ENCODE data around the gene ASB16.
"Not testable (repeated sequence)": the region's sequence is repeated elsewhere in the genome, so short reads cannot be mapped to it uniquely, and the experiment has no call there.

The ASB16 gene

GRCh38 chr17:44123356-44124117, 47.0 kb upstream of the ASB16 start, which contains the start of gene HDAC5:
Gene HDAC5 (minus strand): TSS chr17:44123641. CDS start chr17:44117515, 6,126 bp downstream.
- Histone ChIP-seq H3K36me3 (ENCODE audit: insufficient read depth) (no peaks in the 10 kb centered on the region), H3K4me2 (peak within 1 kb of the TSS; percentile 98), H3K9ac (peak within 1 kb of the TSS; percentile 80), H3K4me3 (IDR thresholded peaks at IDR 0.05; ENCODE audit: insufficient read depth, low read depth, low read length) (no peak within 1 kb of the TSS), H3K27ac (peak within 1 kb of the TSS; percentile 65), H3K79me2 (ENCODE audit: insufficient read depth, low read depth) (peaks cover 37% of the 10 kb centered on the region), H2AFZ (ENCODE audit: low read depth) (peak within 1 kb of the TSS; percentile 92), H3K27me3 (ENCODE audit: insufficient read depth, low read depth) (no peaks in the 10 kb centered on the region), H3K4me1 (ENCODE audit: low read depth, poor library complexity, severe bottlenecking) (peaks cover 24% of the 10 kb centered on the region), H4K20me1 (ENCODE audit: insufficient read depth) (no peaks in the 10 kb centered on the region)
- peak; percentile 81 for TF ChIP-seq CTCF (conservative IDR thresholded peaks at IDR 0.05; ENCODE audit: low read depth, low read length)

- Histone ChIP-seq H3K4me2 (peak overlapping the region; percentile 55), H3K79me2 (ENCODE audit: insufficient read depth, low read depth) (peaks cover 37% of the 10 kb centered on the region), H3K36me3 (ENCODE audit: insufficient read depth) (no peaks in the 10 kb centered on the region), H3K9ac (peak overlapping the region; percentile 80; the same call in 1 of the 2 replicates), H3K4me3 (IDR thresholded peaks at IDR 0.05; ENCODE audit: insufficient read depth, low read depth, low read length) (no peak overlapping the region), H4K20me1 (ENCODE audit: insufficient read depth) (no peaks in the 10 kb centered on the region), H2AFZ (ENCODE audit: low read depth) (peak overlapping the region; percentile 92), H3K4me1 (ENCODE audit: low read depth, poor library complexity, severe bottlenecking) (peaks cover 24% of the 10 kb centered on the region), H3K27ac (peak overlapping the region; percentile 65), H3K27me3 (ENCODE audit: insufficient read depth, low read depth) (no peaks in the 10 kb centered on the region)
- TF ChIP-seq CTCF (conservative IDR thresholded peaks at IDR 0.05; ENCODE audit: low read depth, low read length) = no peak
These were observed 46.4 kb upstream of the ASB16 start for GRCh38 chr17:44124118-44124438.

GRCh38 chr17:44128383-44128782, 42.1 kb upstream of the ASB16 start:
- TF ChIP-seq CTCF (conservative IDR thresholded peaks at IDR 0.05; ENCODE audit: low read depth, low read length) = no peak
- Histone ChIP-seq H2AFZ (ENCODE audit: low read depth) (no peak overlapping the region), H3K27ac (no peak overlapping the region), H3K4me3 (IDR thresholded peaks at IDR 0.05; ENCODE audit: insufficient read depth, low read depth, low read length) (no peak overlapping the region), H3K36me3 (ENCODE audit: insufficient read depth) (no peaks in the 10 kb centered on the region), H3K4me1 (ENCODE audit: low read depth, poor library complexity, severe bottlenecking) (peaks cover 26% of the 10 kb centered on the region), H3K79me2 (ENCODE audit: insufficient read depth, low read depth) (no peaks in the 10 kb centered on the region), H3K9ac (no peak overlapping the region), H3K4me2 (no peak overlapping the region), H4K20me1 (ENCODE audit: insufficient read depth) (no peaks in the 10 kb centered on the region), H3K27me3 (ENCODE audit: insufficient read depth, low read depth) (no peaks in the 10 kb centered on the region)

GRCh38 chr17:44130693-44131349, 39.7 kb upstream of the ASB16 start:
- H3K36me3 ChIP-seq (ENCODE audit: insufficient read depth) = no peaks in the 10 kb centered on the region
- TF ChIP-seq CTCF (conservative IDR thresholded peaks at IDR 0.05; ENCODE audit: low read depth, low read length) = no peak
- H4K20me1 ChIP-seq (ENCODE audit: insufficient read depth) = no peaks in the 10 kb centered on the region
- H3K4me1 ChIP-seq (ENCODE audit: low read depth, poor library complexity, severe bottlenecking) = peaks cover 17% of the 10 kb centered on the region
- H3K4me2 ChIP-seq = no peak overlapping the region
- no peaks in the 10 kb centered on the region for H3K79me2 ChIP-seq (ENCODE audit: insufficient read depth, low read depth)
- no peak overlapping the region for H3K27ac ChIP-seq
- H3K9ac ChIP-seq = no peak overlapping the region
- H3K4me3 ChIP-seq (IDR thresholded peaks at IDR 0.05; ENCODE audit: insufficient read depth, low read depth, low read length) = no peak overlapping the region
- no peaks in the 10 kb centered on the region for H3K27me3 ChIP-seq (ENCODE audit: insufficient read depth, low read depth)
- no peak overlapping the region for H2AFZ ChIP-seq (ENCODE audit: low read depth)

- not testable (repeated sequence) for H3K4me3 ChIP-seq (IDR thresholded peaks at IDR 0.05; ENCODE audit: insufficient read depth, low read depth, low read length); H3K36me3 ChIP-seq (ENCODE audit: insufficient read depth); H3K27ac ChIP-seq; H3K9ac ChIP-seq; H4K20me1 ChIP-seq (ENCODE audit: insufficient read depth); H3K79me2 ChIP-seq (ENCODE audit: insufficient read depth, low read depth); H3K27me3 ChIP-seq (ENCODE audit: insufficient read depth, low read depth); H3K4me2 ChIP-seq; H2AFZ ChIP-seq (ENCODE audit: low read depth)
- peaks cover 17% of the 10 kb centered on the region for H3K4me1 ChIP-seq (ENCODE audit: low read depth, poor library complexity, severe bottlenecking)
These were observed 39.1 kb upstream of the ASB16 start for GRCh38 chr17:44131372-44131771.

Data from KMS-11 (cell line).